Neural progenitor cell (in vitro differentiated cells): ENCODE data around the gene NACA2. TPM values are rescaled to one million over a fixed set of nuclear protein-coding genes. Genes with fewer than 3 reads are reported as not detected.

Experiments
- DNase-seq: peaks from one replicate; pipeline ENCODE4 v3.0.0-alpha.2; 2016; ENCODE audit warnings: low spot score
- H2AFZ ChIP-seq: fragments of 200-600 bp; sonication (generic); replicated peaks from 2 replicates; pipeline ENCODE4 v1.6.1; 2016; ENCODE audit warnings: antibody characterized with exemption
- H3F3A ChIP-seq: fragments of 200-600 bp; sonication (generic); 2 replicates; pipeline ENCODE4 v1.6.1; 2016; ENCODE audit warnings: antibody characterized with exemption, low read depth
- H3K27ac ChIP-seq: fragments of 200-600 bp; sonication (generic); 2 replicates; pipeline ENCODE4 v1.5.1; 2016; ENCODE audit warnings: mild to moderate bottlenecking
- H3K27me3 ChIP-seq: fragments of 200-600 bp; sonication (generic); 2 replicates; pipeline ENCODE4 v1.6.1; 2016; ENCODE audit warnings: mild to moderate bottlenecking, moderate library complexity
- H3K36me3 ChIP-seq: fragments of 200-600 bp; sonication (generic); 2 replicates; pipeline ENCODE4 v1.5.1; 2016
- H3K4me1 ChIP-seq: fragments of 200-600 bp; sonication (generic); 2 replicates; pipeline ENCODE4 v1.6.1; 2016; ENCODE audit warnings: mixed run types
- H3K4me2 ChIP-seq: fragments of 200-600 bp; sonication (generic); 2 replicates; pipeline ENCODE4 v1.6.1; 2016
- H3K4me3 ChIP-seq: fragments of 200-600 bp; sonication (generic); 2 replicates; pipeline ENCODE4 v1.5.1; 2016
- H3K79me2 ChIP-seq: fragments of 200-600 bp; sonication (generic); 2 replicates; pipeline ENCODE4 v1.6.1; 2016; ENCODE audit warnings: low read depth
- H3K9ac ChIP-seq: fragments of 200-600 bp; sonication (generic); 2 replicates; pipeline ENCODE4 v1.6.1; 2016
- H3K9me3 ChIP-seq: fragments of 200-600 bp; sonication (generic); 2 replicates; pipeline ENCODE4 v1.5.1; 2016; ENCODE audit warnings: low read depth
- H4K20me1 ChIP-seq: fragments of 200-600 bp; sonication (generic); 2 replicates; pipeline ENCODE4 v1.6.1; 2016; ENCODE audit warnings: low read depth
- H3K27ac Mint-ChIP-seq: 3 replicates; pipeline ENCODE4 v1.8.0; 2021; ENCODE audit warnings: mixed read lengths
- H3K27me3 Mint-ChIP-seq: 2 replicates; pipeline ENCODE4 v1.8.0; 2022; ENCODE audit warnings: low read depth, mild to moderate bottlenecking, inconsistent platforms, moderate library complexity, mixed read lengths; ENCODE audit not compliant: insufficient read depth
- H3K36me3 Mint-ChIP-seq: 3 replicates; pipeline ENCODE4 v1.8.0; 2021; ENCODE audit warnings: mixed read lengths
- H3K4me1 Mint-ChIP-seq: 3 replicates; pipeline ENCODE4 v1.8.0; 2021; ENCODE audit warnings: mixed read lengths
- H3K4me3 Mint-ChIP-seq: 3 replicates; pipeline ENCODE4 v1.8.0; 2021; ENCODE audit warnings: mild to moderate bottlenecking, moderate library complexity, mixed read lengths
- H3K9me3 Mint-ChIP-seq: 3 replicates; pipeline ENCODE4 v1.8.0; 2020; ENCODE audit warnings: mixed read lengths
- CTCF ChIP-seq: fragments of 200-600 bp; sonication (generic); IDR thresholded peaks from 2 replicates; pipeline ENCODE4 v1.5.1; 2017; ENCODE audit warnings: antibody characterized with exemption, mild to moderate bottlenecking
- EZH2 ChIP-seq: fragments of 200-600 bp; sonication (generic); IDR thresholded peaks from 2 replicates; pipeline ENCODE4 v1.6.1; 2017; ENCODE audit warnings: antibody characterized with exemption, mild to moderate bottlenecking, moderate library complexity
- EZH2phosphoT487 ChIP-seq: fragments of 200-600 bp; sonication (generic); IDR thresholded peaks from 2 replicates; pipeline ENCODE4 v1.6.1; 2017; ENCODE audit warnings: antibody characterized with exemption
- total RNA-seq: library from RNA; depleted of rRNA; stranded (reverse); fragments of >200 nt; gene quantifications from 2 replicates; pipeline ENCODE4 v1.2.3, GENCODE V29; 2015; ENCODE audit warnings: low replicate concordance

NACA2 gene
- total RNA-seq, 1 donor from 2014 or later = not detected

- Histone ChIP-seq H3K4me1 (no peaks in the 10 kb centered on the region), H2AFZ (no peak overlapping the region), H3K79me2 (no peaks in the 10 kb centered on the region), H3K4me3 (no peak overlapping the region), H3K27me3 (no peaks in the 10 kb centered on the region), H3K9ac (no peak overlapping the region), H3K36me3 (no peaks in the 10 kb centered on the region), H4K20me1 (no peaks in the 10 kb centered on the region), H3F3A (no peaks in the 10 kb centered on the region), H3K9me3 (no peaks in the 10 kb centered on the region), H3K27ac (no peak overlapping the region), H3K4me2 (no peak overlapping the region)
- DNase-seq = no peak
- H3K27ac Mint-ChIP-seq = no peak overlapping the region
- no peak overlapping the region for H3K4me3 Mint-ChIP-seq
- TF ChIP-seq CTCF = no peak
- TF ChIP-seq EZH2phosphoT487 = no peak
- TF ChIP-seq EZH2 = no peak
- no peaks in the 10 kb centered on the region for H3K9me3 Mint-ChIP-seq
- no peaks in the 10 kb centered on the region for H3K36me3 Mint-ChIP-seq
- no peaks in the 10 kb centered on the region for H3K4me1 Mint-ChIP-seq
- no peaks in the 10 kb centered on the region for H3K27me3 Mint-ChIP-seq
Observed at GRCh38 chr17:61582593-61582992, 8.4 kb downstream of the NACA2 start.

GRCh38 chr17:61581611-61582349 lies 9.2 kb downstream of the NACA2 start:
- no peaks in the 10 kb centered on the region for H3F3A ChIP-seq
- Mint-ChIP-seq H3K27me3 (no peaks in the 10 kb centered on the region), H3K4me1 (no peaks in the 10 kb centered on the region), H3K27ac (peak overlapping the region; percentile 4), H3K4me3 (no peak overlapping the region), H3K36me3 (no peaks in the 10 kb centered on the region), H3K9me3 (no peaks in the 10 kb centered on the region)
- H3K79me2 ChIP-seq = no peaks in the 10 kb centered on the region
- no peak overlapping the region for H3K4me3 ChIP-seq
- H3K4me2 ChIP-seq = no peak overlapping the region
- H3K9me3 ChIP-seq = no peaks in the 10 kb centered on the region
- H2AFZ ChIP-seq = no peak overlapping the region
- TF ChIP-seq EZH2 (no peak), CTCF (no peak), EZH2phosphoT487 (no peak)
- H3K27ac ChIP-seq = no peak overlapping the region
- H3K36me3 ChIP-seq = no peaks in the 10 kb centered on the region
- H3K27me3 ChIP-seq = no peaks in the 10 kb centered on the region
- no peaks in the 10 kb centered on the region for H4K20me1 ChIP-seq
- DNase-seq = no peak
- H3K4me1 ChIP-seq = no peaks in the 10 kb centered on the region
- no peak overlapping the region for H3K9ac ChIP-seq

GRCh38 chr17:61580502-61580901 lies 10.5 kb downstream of the NACA2 start:
- no peaks in the 10 kb centered on the region for H4K20me1 ChIP-seq
- H3K4me3 ChIP-seq = no peak overlapping the region
- no peaks in the 10 kb centered on the region for H3K4me1 ChIP-seq
- Mint-ChIP-seq H3K9me3 (no peaks in the 10 kb centered on the region), H3K4me3 (no peak overlapping the region), H3K36me3 (no peaks in the 10 kb centered on the region), H3K27ac (no peak overlapping the region), H3K4me1 (no peaks in the 10 kb centered on the region), H3K27me3 (no peaks in the 10 kb centered on the region)
- H3K9me3 ChIP-seq = no peaks in the 10 kb centered on the region
- H3K27ac ChIP-seq = no peak overlapping the region
- no peak overlapping the region for H2AFZ ChIP-seq
- H3K79me2 ChIP-seq = no peaks in the 10 kb centered on the region
- no peak for TF ChIP-seq CTCF
- TF ChIP-seq EZH2 = no peak
- TF ChIP-seq EZH2phosphoT487 = no peak
- DNase-seq = no peak
- no peak overlapping the region for H3K9ac ChIP-seq
- no peaks in the 10 kb centered on the region for H3K36me3 ChIP-seq
- no peak overlapping the region for H3K4me2 ChIP-seq
- no peaks in the 10 kb centered on the region for H3F3A ChIP-seq
- H3K27me3 ChIP-seq = no peaks in the 10 kb centered on the region
